Measurements from ENCODE around the gene KCNJ13. TPM values are rescaled to one million over a fixed set of nuclear protein-coding genes. Genes with fewer than 3 reads are reported as not detected.
"Not testable (repeated sequence)": the region's sequence is repeated elsewhere in the genome, so short reads cannot be mapped to it uniquely, and the experiment has no call there.

Gene KCNJ13
- total RNA-seq, 2 donors from 2014 or later = not detected

- Histone ChIP-seq H3K9me3 (no peaks in the 10 kb centered on the region), H3K27me3 (no peaks in the 10 kb centered on the region), H3K36me3 (replicated peaks in 1 of 2; ENCODE audit: insufficient read depth in 1 of 2, low read depth in 2 of 2) (peaks cover 0 to 6% of the 10 kb centered on the region in 2 donors), H3K4me3 (no peak overlapping the region), H3K27ac (no peak overlapping the region), H3K4me1 (peaks cover 5% of the 10 kb centered on the region)
- no peak for TF ChIP-seq POLR2A (IDR thresholded peaks at IDR 0.05)
- no peak for TF ChIP-seq CTCF (IDR thresholded peaks at IDR 0.05)
- DNase-seq = no peak
- intact Hi-C loops (cut with DNase I) = no loop called here
- no peak for ATAC-seq
- 92 to 100% methylated on average over 1 of the region's 1 CpG for WGBS, 2 donors
These were observed 53.3 kb downstream of the KCNJ13 start for GRCh38 chr2:232723027-232723426.

GRCh38 chr2:232721882-232722281, 54.5 kb downstream of the KCNJ13 start:
- DNase-seq (no peak), ATAC-seq (no peak)
- no peaks in the 10 kb centered on the region for H3K9me3 ChIP-seq
- H3K27me3 ChIP-seq = no peaks in the 10 kb centered on the region
- intact Hi-C loops (cut with DNase I) = no loop called here
- no peak overlapping the region for H3K27ac ChIP-seq
- H3K4me1 ChIP-seq = peaks cover 5% of the 10 kb centered on the region
- no peak overlapping the region for H3K4me3 ChIP-seq
- no peak for TF ChIP-seq CTCF (IDR thresholded peaks at IDR 0.05)
- WGBS, 2 donors = 83 to 87% methylated on average over 2 of the region's 2 CpGs
- peaks cover 0 to 6% of the 10 kb centered on the region in 2 donors for H3K36me3 ChIP-seq (replicated peaks in 1 of 2; ENCODE audit: insufficient read depth in 1 of 2, low read depth in 2 of 2)

GRCh38 chr2:232721261-232721660, 55.1 kb downstream of the KCNJ13 start:
- TF ChIP-seq POLR2A (IDR thresholded peaks at IDR 0.05) = no peak
- no peak for TF ChIP-seq CTCF (IDR thresholded peaks at IDR 0.05)
- peaks cover 0 to 6% of the 10 kb centered on the region in 2 donors for H3K36me3 ChIP-seq (replicated peaks in 1 of 2; ENCODE audit: insufficient read depth in 1 of 2, low read depth in 2 of 2)
- DNase-seq (no peak), ATAC-seq (no peak)
- peaks cover 7% of the 10 kb centered on the region for H3K4me1 ChIP-seq
- H3K27me3 ChIP-seq = no peaks in the 10 kb centered on the region
- no peaks in the 10 kb centered on the region for H3K9me3 ChIP-seq
- no peak overlapping the region for H3K27ac ChIP-seq
- intact Hi-C loops (cut with DNase I) = no loop called here
- H3K4me3 ChIP-seq = no peak overlapping the region
- 76 to 86% methylated on average over 2 of the region's 2 CpGs for WGBS, 2 donors

GRCh38 chr2:232720056-232720455, 56.3 kb downstream of the KCNJ13 start:
- H3K27ac ChIP-seq; intact Hi-C loops (cut with DNase I); H3K4me3 ChIP-seq; DNase-seq; H3K36me3 ChIP-seq (replicated peaks in 1 of 2; ENCODE audit: insufficient read depth in 1 of 2, low read depth in 2 of 2); ATAC-seq; H3K27me3 ChIP-seq; H3K9me3 ChIP-seq: not testable (repeated sequence)
- H3K4me1 ChIP-seq = peaks cover 19% of the 10 kb centered on the region

Small RNA genes within 50 kb of the gene (small RNA-seq; reads per million reads assigned to genes)
- gene RNU6-107P = not detected

Other genes with a start within 250 kb of the KCNJ13 start
- not detected for gene CHRNG, start 236.9 kb downstream of the KCNJ13 start, total RNA-seq
- gene TIGD1, start 226.0 kb downstream of the KCNJ13 start, total RNA-seq = 1 to 10 TPM; 3.6 to 4.2 TPM
- gene EIF4E2, start 225.9 kb downstream of the KCNJ13 start, total RNA-seq = 10 to 100 TPM; 12.2 to 17.4 TPM
- 1 to 10 TPM; 4.0 to 4.4 TPM for gene EFHD1, start 143.0 kb downstream of the KCNJ13 start, total RNA-seq
- 100 to 1,000 TPM in 1 of 2 donors, 10 to 100 TPM in 1; 66.2 to 107 TPM for gene GIGYF2, start 79.2 kb downstream of the KCNJ13 start, total RNA-seq
- gene SNORC, start 93.7 kb upstream of the KCNJ13 start, total RNA-seq = 1 to 10 TPM in 1 of 2 donors, not detected in 1; 1.8 TPM
- gene NGEF, start 236.7 kb upstream of the KCNJ13 start, total RNA-seq = 1 to 10 TPM; 4.9 to 7.0 TPM

Measured in body of pancreas (tissue), 4 donors.